PC-3 (cell line): Measurements from ENCODE around the gene CCDC201.

Source experiments
- EZH2phosphoT487 ChIP-seq: fragments of 300-600 bp; sonication (generic); IDR thresholded peaks from 2 replicates; pipeline ENCODE4 v1.6.1; 2018; ENCODE audit warnings: mild to moderate bottlenecking, antibody characterized with exemption, low read length, borderline replicate concordance
- TF ChIP-seq, protein P1 (sequence below): fragments of 300-600 bp; sonication (generic); conservative IDR thresholded peaks from 2 replicates; pipeline ENCODE4 v1.5.1; 2017; ENCODE audit warnings: antibody characterized with exemption, low read depth, mild to moderate bottlenecking, low read length

DNA sequence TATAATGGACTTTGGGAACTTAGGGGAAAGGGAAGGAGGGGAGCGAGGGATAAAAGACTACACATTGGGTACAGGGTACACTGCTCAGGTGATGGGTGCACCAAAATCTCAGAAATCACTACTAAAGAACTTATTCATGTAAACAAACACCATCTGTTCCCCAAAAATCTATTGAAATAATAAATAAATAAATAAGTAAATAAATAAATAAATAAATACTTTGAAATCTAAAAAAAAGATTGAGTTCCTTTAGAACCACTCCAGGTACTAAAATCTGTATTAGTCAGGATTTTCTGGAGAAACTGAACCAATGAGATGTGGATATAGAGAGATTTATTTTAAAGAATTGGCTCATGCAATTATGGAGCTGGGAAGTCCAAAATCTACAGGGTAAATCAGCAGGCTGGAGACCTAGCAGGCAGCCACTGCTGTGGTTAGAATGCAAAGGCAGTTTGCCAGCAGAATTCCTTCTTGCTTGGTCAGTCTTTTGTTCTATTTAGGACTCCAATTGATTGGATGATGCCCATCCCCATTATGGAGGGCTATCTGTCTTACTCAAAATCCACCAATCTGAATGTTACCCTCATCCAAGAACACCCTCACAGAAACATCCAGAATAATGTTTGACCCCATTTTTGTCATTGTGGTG, 24.3 kb upstream of the CCDC201 start:
- TF ChIP-seq, protein P1, sequence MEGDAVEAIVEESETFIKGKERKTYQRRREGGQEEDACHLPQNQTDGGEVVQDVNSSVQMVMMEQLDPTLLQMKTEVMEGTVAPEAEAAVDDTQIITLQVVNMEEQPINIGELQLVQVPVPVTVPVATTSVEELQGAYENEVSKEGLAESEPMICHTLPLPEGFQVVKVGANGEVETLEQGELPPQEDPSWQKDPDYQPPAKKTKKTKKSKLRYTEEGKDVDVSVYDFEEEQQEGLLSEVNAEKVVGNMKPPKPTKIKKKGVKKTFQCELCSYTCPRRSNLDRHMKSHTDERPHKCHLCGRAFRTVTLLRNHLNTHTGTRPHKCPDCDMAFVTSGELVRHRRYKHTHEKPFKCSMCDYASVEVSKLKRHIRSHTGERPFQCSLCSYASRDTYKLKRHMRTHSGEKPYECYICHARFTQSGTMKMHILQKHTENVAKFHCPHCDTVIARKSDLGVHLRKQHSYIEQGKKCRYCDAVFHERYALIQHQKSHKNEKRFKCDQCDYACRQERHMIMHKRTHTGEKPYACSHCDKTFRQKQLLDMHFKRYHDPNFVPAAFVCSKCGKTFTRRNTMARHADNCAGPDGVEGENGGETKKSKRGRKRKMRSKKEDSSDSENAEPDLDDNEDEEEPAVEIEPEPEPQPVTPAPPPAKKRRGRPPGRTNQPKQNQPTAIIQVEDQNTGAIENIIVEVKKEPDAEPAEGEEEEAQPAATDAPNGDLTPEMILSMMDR, result no peak
- TF ChIP-seq EZH2phosphoT487, result no peak
